NCI-H2029 treated with DMSO at 0.1 percent for 48 hours (cell line): ENCODE results near the gene POLR2J3.
"Not testable (repeated sequence)": the region's sequence is repeated elsewhere in the genome, so short reads cannot be mapped to it uniquely, and the experiment has no call there.

Source experiments
- DNase-seq: peaks from one replicate; lab custom pipeline; 2025; lab: John Stamatoyannopoulos, UW

POLR2J3 gene

DNA sequence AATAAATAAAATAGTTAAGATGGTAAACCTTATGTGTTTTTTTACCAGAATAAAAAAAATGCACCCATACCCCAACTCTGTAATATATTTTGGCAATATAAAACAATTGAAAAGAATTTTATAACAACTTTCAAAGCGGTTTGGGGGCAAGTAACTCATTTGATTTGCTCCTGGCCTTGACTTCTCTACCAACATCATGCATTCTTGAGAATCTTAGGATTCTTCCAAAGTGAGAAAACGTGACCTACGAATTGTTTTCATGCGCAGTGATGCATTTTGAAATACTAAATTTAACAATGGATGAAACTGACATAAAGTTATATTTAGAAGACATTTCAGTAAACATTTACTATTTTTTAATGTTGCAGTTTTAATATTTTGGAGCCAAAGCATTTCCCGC, 51.6 kb downstream of the POLR2J3 start:
- not testable (repeated sequence) for DNase-seq

DNA sequence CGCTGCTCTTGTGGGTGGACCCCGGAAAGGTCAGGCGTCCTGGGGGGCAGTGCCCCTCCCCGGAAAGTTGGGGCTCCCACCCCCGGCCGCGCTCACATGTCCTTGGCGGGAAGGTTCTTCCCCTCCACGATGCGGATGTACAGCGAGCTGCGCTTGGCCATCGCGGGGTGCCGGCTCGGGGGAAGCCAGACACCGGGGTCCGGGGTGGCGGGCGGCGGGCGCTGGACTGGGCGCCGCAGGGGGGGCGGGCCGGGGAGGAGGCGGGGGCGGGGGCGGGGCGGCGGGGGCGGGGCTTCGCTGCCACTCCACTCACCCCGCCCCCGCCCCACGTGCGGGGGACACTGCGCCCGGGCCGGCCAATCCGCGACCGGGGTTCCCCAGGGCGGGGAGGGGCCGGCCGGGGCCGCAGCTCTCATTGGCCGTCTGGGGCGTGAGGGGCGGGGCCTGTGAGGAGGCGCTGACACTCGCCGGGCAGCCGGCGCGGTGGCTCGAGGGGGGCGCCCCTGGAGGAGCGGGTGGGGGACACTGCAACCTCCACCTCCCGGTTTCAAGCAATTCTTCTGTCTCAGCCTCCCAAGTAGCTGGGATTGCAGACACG, 54.7 kb downstream of the POLR2J3 start, which contains the start of gene RASA4B:
Gene RASA4B (minus strand): TSS at position 228 of the 598 bp plus-strand sequence. CDS start 67 bp downstream, at position 161.
- DNase-seq, result not testable (repeated sequence)
